H1 (cell line): ENCODE results near the gene FAT1. TPM values are rescaled to one million over a fixed set of nuclear protein-coding genes. Genes with fewer than 3 reads are reported as not detected.

ENCODE experiments used
- EGR1 ChIP-seq: IDR thresholded peaks from 2 replicates; pipeline ENCODE4 v1.6.1; 2011; ENCODE audit warnings: low read depth, low read length, borderline replicate concordance
- GABPA ChIP-seq: IDR thresholded peaks from 2 replicates; pipeline ENCODE4 v1.6.1; 2011; ENCODE audit warnings: mild to moderate bottlenecking, low read length, moderate library complexity, borderline replicate concordance; ENCODE audit not compliant: insufficient read depth
- NRF1 ChIP-seq: IDR thresholded peaks from 2 replicates; pipeline ENCODE4 v1.6.1; 2011; ENCODE audit warnings: mild to moderate bottlenecking, low read depth, low read length, improper control_type of control experiment
- RBBP5 ChIP-seq: IDR thresholded peaks from 2 replicates; pipeline ENCODE4 v1.7.1; 2012; ENCODE audit warnings: low read depth, mild to moderate bottlenecking, inconsistent platforms, low read length, moderate library complexity, borderline replicate concordance
- RFX5 ChIP-seq: IDR thresholded peaks from 2 replicates; pipeline ENCODE4 v1.6.1; 2011; ENCODE audit warnings: low read depth, low read length, improper control_type of control experiment, borderline replicate concordance
- USF2 ChIP-seq: IDR thresholded peaks from 2 replicates; pipeline ENCODE4 v1.6.1; 2011; ENCODE audit warnings: low read length, improper control_type of control experiment
- polyA plus RNA-seq, 7 experiments: library from polyadenylated mRNA; depleted of rRNA in 3 of 7; stranded (reverse) in 5 of 7; unstranded in 2 of 7; fragments of >200 nt in 5 of 7; fragments of 200-250 nt in 2 of 7; gene quantifications; 1 replicate in 5 of 7; 2 replicates in 1 of 7; 4 replicates in 1 of 7; pipeline versions ENCODE4 v1.2.1 to v1.2.3, GENCODE V29; 2011 to 2013; ENCODE audit warnings: missing spikeins in 2 of 7, mixed read lengths in 2 of 7
- total RNA-seq: library from RNA; stranded (reverse); fragmentation: NEBNext Ultra II Directional; extraction: Animal tissue kit (Norgen Biotek cat#: 25700); gene quantifications from 2 replicates; pipeline ENCODE4 v1.2.1, GENCODE V29; 2021

FAT1 gene
- total and polyA plus RNA-seq, 2 of the 8 experiments (the other 6 are each of a cell fraction or from before 2014, with no cell fraction given) = 94.4 to 137 TPM

- no peak for TF ChIP-seq GABPA
- TF ChIP-seq EGR1 = no peak
- no peak for TF ChIP-seq USF2
- no peak for TF ChIP-seq NRF1
- no peak for TF ChIP-seq RBBP5
- TF ChIP-seq RFX5 = no peak
These were observed 105.7 kb downstream of the FAT1 start (continued) for GRCh38 chr4:186617921-186618320.
